Subcutaneous abdominal adipose tissue (tissue), 5 donors: Measurements from ENCODE around the gene KCNK17.

ENCODE experiments used
- H3K27ac ChIP-seq: one replicate; pipeline ENCODE4 v1.7.0; 2013; ENCODE audit warnings: low read depth, mild to moderate bottlenecking, inconsistent platforms, low read length, moderate library complexity
- H3K27me3 ChIP-seq, 5 donors: one replicate each; pipeline ENCODE4 v1.7.0; 2013; ENCODE audit warnings: low read length in 5 of 5, inconsistent platforms in 1 of 5; ENCODE audit not compliant: control insufficient read depth in 5 of 5, insufficient read depth in 4 of 5
- H3K36me3 ChIP-seq, 5 donors: one replicate each; pipeline ENCODE4 v1.7.0; 2013; ENCODE audit warnings: low read length in 5 of 5; ENCODE audit not compliant: control insufficient read depth in 5 of 5, insufficient read depth in 5 of 5
- H3K4me1 ChIP-seq, 5 donors: one replicate each; pipeline ENCODE4 v1.7.0; 2013; ENCODE audit warnings: low read length in 5 of 5, mild to moderate bottlenecking in 3 of 5, moderate library complexity in 1 of 5; ENCODE audit not compliant: control insufficient read depth in 5 of 5, insufficient read depth in 5 of 5
- H3K4me3 ChIP-seq, 5 donors: one replicate each; pipeline ENCODE4 v1.7.0; 2013; ENCODE audit warnings: low read length in 5 of 5, low read depth in 1 of 5
- H3K9ac ChIP-seq, 5 donors: one replicate each; pipeline ENCODE4 v1.7.0; 2013; ENCODE audit warnings: low read length in 5 of 5, mild to moderate bottlenecking in 4 of 5, moderate library complexity in 3 of 5
- H3K9me3 ChIP-seq, 5 donors: one replicate each; pipeline ENCODE4 v1.7.0; 2013; ENCODE audit warnings: low read length in 5 of 5; ENCODE audit not compliant: control insufficient read depth in 5 of 5
- donor health status: healthy.
- donor health status: healthy.
- donor health status: healthy.
- donor health status: healthy.
- donor health status: healthy.

The KCNK17 gene

GRCh38 chr6:39274903-39275302 is 39.3 kb downstream of the KCNK17 start:
- H3K4me3 ChIP-seq, result no peak overlapping the region
- no peaks in the 10 kb centered on the region for H3K4me1 ChIP-seq
- no peaks in the 10 kb centered on the region for H3K36me3 ChIP-seq
- no peaks in the 10 kb centered on the region for H3K27me3 ChIP-seq
- H3K27ac ChIP-seq, result no peak overlapping the region
- H3K9ac ChIP-seq, result no peak overlapping the region
- no peaks in the 10 kb centered on the region for H3K9me3 ChIP-seq

DNA sequence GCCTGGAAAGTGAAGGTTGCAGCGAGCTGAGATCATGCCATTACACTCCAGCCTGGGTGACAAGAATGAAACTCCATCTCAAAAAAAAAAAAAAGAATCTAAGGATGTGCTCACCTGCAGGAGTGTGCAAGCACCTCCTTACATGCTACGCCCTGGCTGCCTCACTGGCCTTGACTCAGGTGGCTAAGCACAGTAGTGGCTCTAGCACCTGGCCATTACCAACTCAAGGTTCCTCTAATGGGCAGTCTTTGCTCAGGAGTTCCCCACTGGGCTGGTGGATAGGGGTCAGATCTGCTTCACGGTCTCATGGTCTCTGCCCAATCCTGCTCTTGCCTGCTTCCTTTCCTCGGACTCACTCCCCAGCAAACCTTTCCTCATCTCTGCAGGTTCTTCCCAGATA is 39.7 kb downstream of the KCNK17 start:
- no peak overlapping the region for H3K9ac ChIP-seq
- H3K27ac ChIP-seq, result no peak overlapping the region
- H3K9me3 ChIP-seq, result no peaks in the 10 kb centered on the region
- no peak overlapping the region for H3K4me3 ChIP-seq
- H3K27me3 ChIP-seq, result no peaks in the 10 kb centered on the region
- no peaks in the 10 kb centered on the region for H3K4me1 ChIP-seq
- H3K36me3 ChIP-seq, result no peaks in the 10 kb centered on the region

DNA sequence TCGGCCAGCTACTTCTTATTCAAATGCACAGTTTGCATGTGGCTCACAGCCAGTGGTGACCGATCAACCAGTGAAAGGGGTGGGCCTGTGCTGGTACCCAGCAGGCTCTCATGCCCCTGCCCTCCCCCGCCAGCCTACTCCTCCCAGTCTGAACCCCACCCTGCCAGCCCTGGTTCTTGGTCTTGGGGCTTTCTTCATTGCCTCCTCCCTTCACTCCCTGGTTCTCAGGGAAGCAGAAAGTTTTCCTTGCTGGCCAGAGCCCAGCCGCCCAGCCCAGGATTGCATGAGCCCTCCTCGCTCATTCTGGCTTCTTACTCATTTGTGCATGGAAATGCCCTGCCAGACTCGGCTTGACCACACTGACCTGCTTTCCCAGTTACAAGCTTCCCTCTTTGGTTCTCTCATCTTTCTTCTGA is 40.8 kb downstream of the KCNK17 start:
- no peaks in the 10 kb centered on the region for H3K27me3 ChIP-seq
- no peak overlapping the region for H3K4me3 ChIP-seq
- no peaks in the 10 kb centered on the region for H3K4me1 ChIP-seq
- H3K27ac ChIP-seq, result no peak overlapping the region
- no peaks in the 10 kb centered on the region for H3K36me3 ChIP-seq
- H3K9ac ChIP-seq, result no peak overlapping the region
- H3K9me3 ChIP-seq, result no peaks in the 10 kb centered on the region

DNA sequence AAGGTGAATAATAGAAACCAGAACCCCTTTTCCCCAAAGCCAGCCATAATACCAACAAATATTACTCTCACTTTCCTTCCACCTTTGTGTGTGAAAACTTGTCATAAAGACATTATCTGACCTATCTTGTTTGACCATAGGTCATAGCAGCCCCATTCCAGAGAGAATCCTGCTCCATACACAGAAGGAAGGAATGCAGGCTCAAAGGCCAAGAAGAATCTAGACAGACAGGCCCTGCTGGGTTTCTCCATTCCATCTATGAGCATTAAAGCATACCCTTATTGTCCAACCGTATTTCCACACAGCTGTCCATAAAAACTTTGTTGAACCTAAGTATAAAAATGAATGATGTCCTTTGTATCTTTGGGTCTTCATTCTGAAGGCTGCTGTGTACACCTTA is 44.3 kb downstream of the KCNK17 start:
- H3K4me3 ChIP-seq, result no peak overlapping the region
- H3K36me3 ChIP-seq, result no peaks in the 10 kb centered on the region
- H3K27me3 ChIP-seq, result no peaks in the 10 kb centered on the region
- H3K4me1 ChIP-seq, result no peaks in the 10 kb centered on the region
- H3K27ac ChIP-seq, result no peak overlapping the region
- H3K9me3 ChIP-seq, result no peaks in the 10 kb centered on the region
- H3K9ac ChIP-seq, result no peak overlapping the region

- Histone ChIP-seq H3K9me3 (no peaks in the 10 kb centered on the region), H3K4me1 (peaks cover 0 to 3% (median 2%) of the 10 kb centered on the region in 5 donors), H3K27ac (no peak overlapping the region), H3K9ac (no peak overlapping the region), H3K4me3 (no peak overlapping the region), H3K36me3 (no peaks in the 10 kb centered on the region), H3K27me3 (no peaks in the 10 kb centered on the region)
Measured at GRCh38 chr6:39268721-39269120, 45.5 kb downstream of the KCNK17 start.

DNA sequence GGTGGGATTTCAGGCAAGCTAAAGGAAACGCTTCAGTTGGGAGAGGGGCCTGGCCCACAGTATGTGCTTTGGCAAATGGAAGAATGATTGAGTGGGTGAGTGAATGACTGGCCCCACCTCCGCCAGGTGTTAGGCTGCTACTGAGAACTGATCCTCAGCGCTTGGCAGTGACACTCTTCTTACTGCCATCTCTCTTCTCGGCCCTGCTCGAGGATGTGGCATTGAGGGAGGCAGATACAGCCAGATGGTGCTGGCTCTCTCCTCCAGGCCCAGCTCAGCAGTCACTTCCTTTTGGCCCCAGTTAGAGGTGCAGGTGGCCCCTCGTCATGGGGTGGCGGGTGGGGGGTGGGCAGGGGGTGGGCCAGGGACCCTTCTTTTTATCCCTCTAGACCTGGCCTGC is 46.0 kb downstream of the KCNK17 start:
- no peaks in the 10 kb centered on the region for H3K9me3 ChIP-seq

GRCh38 chr6:39266782-39267355 is 47.4 kb downstream of the KCNK17 start:
- Histone ChIP-seq H3K9me3 (no peaks in the 10 kb centered on the region), H3K4me3 (no peak overlapping the region), H3K9ac (no peak overlapping the region)

More for the DNA sequence above, 46.0 kb downstream of the KCNK17 start:
- no peak overlapping the region for H3K9ac ChIP-seq
- H3K27ac ChIP-seq, result no peak overlapping the region
- H3K36me3 ChIP-seq, result no peaks in the 10 kb centered on the region
- no peak overlapping the region for H3K4me3 ChIP-seq
- peaks cover 0 to 8% (median 7%) of the 10 kb centered on the region in 5 donors for H3K4me1 ChIP-seq
- H3K27me3 ChIP-seq, result no peaks in the 10 kb centered on the region

GRCh38 chr6:39266375-39266774 is 47.8 kb downstream of the KCNK17 start:
- Histone ChIP-seq H3K9ac (no peak overlapping the region), H3K9me3 (no peaks in the 10 kb centered on the region), H3K4me1 (peaks cover 0 to 13% (median 7%) of the 10 kb centered on the region in 5 donors), H3K4me3 (no peak overlapping the region), H3K27me3 (no peaks in the 10 kb centered on the region), H3K27ac (no peak overlapping the region), H3K36me3 (no peaks in the 10 kb centered on the region)

More at GRCh38 chr6:39266782-39267355, 47.4 kb downstream of the KCNK17 start:
- Histone ChIP-seq H3K27me3 (no peaks in the 10 kb centered on the region), H3K27ac (no peak overlapping the region), H3K4me1 (peaks cover 0 to 13% (median 7%) of the 10 kb centered on the region in 5 donors), H3K36me3 (no peaks in the 10 kb centered on the region)

- Histone ChIP-seq H3K27ac (no peak overlapping the region), H3K9me3 (no peaks in the 10 kb centered on the region), H3K27me3 (peaks cover 0 to 7% (median 0%) of the 10 kb centered on the region in 5 donors), H3K36me3 (no peaks in the 10 kb centered on the region), H3K4me1 (peaks cover 0 to 13% (median 7%) of the 10 kb centered on the region in 5 donors), H3K4me3 (no peak overlapping the region), H3K9ac (no peak overlapping the region)
Measured at GRCh38 chr6:39263303-39264037, 50.7 kb downstream of the KCNK17 start.

- Histone ChIP-seq H3K4me1 (peaks cover 0 to 13% (median 7%) of the 10 kb centered on the region in 5 donors), H3K9me3 (no peaks in the 10 kb centered on the region), H3K27me3 (peaks cover 0 to 7% (median 0%) of the 10 kb centered on the region in 5 donors), H3K4me3 (no peak overlapping the region), H3K9ac (no peak overlapping the region), H3K27ac (no peak overlapping the region), H3K36me3 (no peaks in the 10 kb centered on the region)
Measured at GRCh38 chr6:39261751-39262150, 52.5 kb downstream of the KCNK17 start.
